Colonic mucosa (tissue), 4 donors: ENCODE measurements around the gene AHCYL1. TPM values are rescaled to one million over a fixed set of nuclear protein-coding genes. Genes with fewer than 3 reads are reported as not detected.

ENCODE experiments used
- DNase-seq: peaks from one replicate; pipeline ENCODE4 v3.0.0-alpha.2; 2020
- H3K27ac ChIP-seq: fragments of 200-600 bp; one replicate; pipeline ENCODE4 v1.8.0; 2021
- H3K27me3 ChIP-seq: fragments of 200-600 bp; one replicate; pipeline ENCODE4 v1.8.0; 2021
- H3K36me3 ChIP-seq: fragments of 200-600 bp; one replicate; pipeline ENCODE4 v1.8.0; 2021
- H3K4me1 ChIP-seq: fragments of 200-600 bp; one replicate; pipeline ENCODE4 v1.8.0; 2021; ENCODE audit warnings: mild to moderate bottlenecking
- H3K4me3 ChIP-seq: fragments of 200-600 bp; one replicate; pipeline ENCODE4 v1.8.0; 2021
- H3K9ac ChIP-seq, 2 donors: one replicate each; pipeline ENCODE4 v1.7.0; 2013; ENCODE audit warnings: control low read depth in 2 of 2, low read depth in 2 of 2, low read length in 2 of 2
- H3K9me3 ChIP-seq: fragments of 200-600 bp; one replicate; pipeline ENCODE4 v1.8.0; 2021
- intact Hi-C: fragments of 100-400 bp; cut with DNase I; formaldehyde crosslinking; loops from one replicate; pipeline ENCODE4 v1.14.1; 2022
- total RNA-seq, 2 donors: library from RNA; stranded (reverse); fragmentation: NEBNext Ultra II Directional in 1 of 2; extraction: Animal tissue kit (Norgen Biotek cat#: 25700) in 1 of 2; gene quantifications; one replicate each; pipeline ENCODE4 v1.2.1, GENCODE V29; 2021
- TF ChIP-seq, protein P1 (sequence below): fragments of 200-600 bp; IDR thresholded peaks from one replicate; pipeline ENCODE4 v1.8.0; 2022; ENCODE audit warnings: antibody characterized with exemption, mild to moderate bottlenecking
- donor health status: healthy.
- donor health status: DM: no; HTN: no; CAD: no.
- donor health status: DM: no; HTN: no; CAD: no.

AHCYL1 gene
- total RNA-seq, 2 donors from 2014 or later: 108 to 115 TPM

DNA sequence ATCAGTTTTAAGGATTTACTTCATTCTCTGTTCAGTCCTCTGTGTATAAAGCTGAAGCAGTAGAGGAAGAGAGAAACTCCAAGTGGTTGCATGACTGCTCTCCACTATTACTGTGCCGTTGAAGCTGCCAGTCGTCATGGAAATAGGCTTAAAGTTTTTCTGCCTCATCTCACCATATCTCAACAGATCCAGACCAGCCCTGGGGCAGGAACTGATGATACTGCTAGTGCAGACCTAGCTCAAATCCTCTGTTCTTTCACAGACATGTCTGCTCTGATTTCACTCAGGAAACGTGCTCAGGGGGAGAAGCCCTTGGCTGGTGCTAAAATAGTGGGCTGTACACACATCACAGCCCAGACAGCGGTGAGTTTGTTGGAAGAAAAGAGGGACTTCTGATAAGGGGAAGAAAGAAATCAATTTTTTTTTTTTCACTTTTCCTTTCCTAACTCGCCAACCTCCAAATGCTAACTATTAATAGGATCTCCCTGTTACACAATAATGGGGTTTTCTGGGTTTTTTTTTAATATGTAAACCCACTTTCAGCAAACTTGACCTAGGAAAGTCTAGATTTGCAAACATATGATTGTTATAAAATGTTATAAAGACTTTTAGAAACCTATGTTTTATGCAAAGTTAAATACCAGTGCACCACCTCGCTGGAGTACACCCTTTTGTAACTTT lies 27.7 kb downstream of the AHCYL1 start:
- DNase-seq: no peak
- TF ChIP-seq, protein P1, sequence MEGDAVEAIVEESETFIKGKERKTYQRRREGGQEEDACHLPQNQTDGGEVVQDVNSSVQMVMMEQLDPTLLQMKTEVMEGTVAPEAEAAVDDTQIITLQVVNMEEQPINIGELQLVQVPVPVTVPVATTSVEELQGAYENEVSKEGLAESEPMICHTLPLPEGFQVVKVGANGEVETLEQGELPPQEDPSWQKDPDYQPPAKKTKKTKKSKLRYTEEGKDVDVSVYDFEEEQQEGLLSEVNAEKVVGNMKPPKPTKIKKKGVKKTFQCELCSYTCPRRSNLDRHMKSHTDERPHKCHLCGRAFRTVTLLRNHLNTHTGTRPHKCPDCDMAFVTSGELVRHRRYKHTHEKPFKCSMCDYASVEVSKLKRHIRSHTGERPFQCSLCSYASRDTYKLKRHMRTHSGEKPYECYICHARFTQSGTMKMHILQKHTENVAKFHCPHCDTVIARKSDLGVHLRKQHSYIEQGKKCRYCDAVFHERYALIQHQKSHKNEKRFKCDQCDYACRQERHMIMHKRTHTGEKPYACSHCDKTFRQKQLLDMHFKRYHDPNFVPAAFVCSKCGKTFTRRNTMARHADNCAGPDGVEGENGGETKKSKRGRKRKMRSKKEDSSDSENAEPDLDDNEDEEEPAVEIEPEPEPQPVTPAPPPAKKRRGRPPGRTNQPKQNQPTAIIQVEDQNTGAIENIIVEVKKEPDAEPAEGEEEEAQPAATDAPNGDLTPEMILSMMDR: no peak
- H3K9me3 ChIP-seq: no peaks in the 10 kb centered on the region
- no peak overlapping the region for H3K27ac ChIP-seq
- H3K4me3 ChIP-seq: no peak overlapping the region
- H3K4me1 ChIP-seq: no peaks in the 10 kb centered on the region
- no peak overlapping the region for H3K9ac ChIP-seq
- H3K36me3 ChIP-seq: peaks cover 25% of the 10 kb centered on the region
- H3K27me3 ChIP-seq: no peaks in the 10 kb centered on the region
- intact Hi-C loops: no loop called here

GRCh38 chr1:110017792-110018191 lies 33.2 kb downstream of the AHCYL1 start:
- H3K27me3 ChIP-seq: no peaks in the 10 kb centered on the region
- H3K4me3 ChIP-seq: no peak overlapping the region
- no peak overlapping the region for H3K27ac ChIP-seq
- TF ChIP-seq, protein P1: no peak
- no peaks in the 10 kb centered on the region for H3K4me1 ChIP-seq
- H3K36me3 ChIP-seq: peaks cover 51% of the 10 kb centered on the region
- no peak overlapping the region for H3K9ac ChIP-seq
- intact Hi-C loops: no loop called here
- DNase-seq: no peak
- H3K9me3 ChIP-seq: no peaks in the 10 kb centered on the region

DNA sequence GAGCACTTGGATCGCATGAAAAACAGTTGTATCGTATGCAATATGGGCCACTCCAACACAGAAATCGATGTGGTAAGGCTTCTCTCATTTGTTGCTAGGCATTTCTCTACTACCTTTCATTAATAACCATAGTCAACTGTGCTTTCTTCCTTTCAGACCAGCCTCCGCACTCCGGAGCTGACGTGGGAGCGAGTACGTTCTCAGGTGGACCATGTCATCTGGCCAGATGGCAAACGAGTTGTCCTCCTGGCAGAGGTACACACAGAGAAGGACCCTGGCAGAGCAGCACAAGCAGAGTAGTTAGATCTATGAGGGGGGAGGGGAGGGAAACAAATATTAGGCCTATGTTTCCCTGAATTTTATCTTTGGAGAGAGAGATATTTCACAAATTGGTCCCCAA lies 33.8 kb downstream of the AHCYL1 start:
- peaks cover 51% of the 10 kb centered on the region for H3K36me3 ChIP-seq
- no peak overlapping the region for H3K27ac ChIP-seq
- no peak for DNase-seq
- H3K4me3 ChIP-seq: no peak overlapping the region
- H3K9me3 ChIP-seq: no peaks in the 10 kb centered on the region
- intact Hi-C loops: no loop called here
- TF ChIP-seq, protein P1: no peak
- no peaks in the 10 kb centered on the region for H3K4me1 ChIP-seq
- no peak overlapping the region for H3K9ac ChIP-seq
- no peaks in the 10 kb centered on the region for H3K27me3 ChIP-seq

DNA sequence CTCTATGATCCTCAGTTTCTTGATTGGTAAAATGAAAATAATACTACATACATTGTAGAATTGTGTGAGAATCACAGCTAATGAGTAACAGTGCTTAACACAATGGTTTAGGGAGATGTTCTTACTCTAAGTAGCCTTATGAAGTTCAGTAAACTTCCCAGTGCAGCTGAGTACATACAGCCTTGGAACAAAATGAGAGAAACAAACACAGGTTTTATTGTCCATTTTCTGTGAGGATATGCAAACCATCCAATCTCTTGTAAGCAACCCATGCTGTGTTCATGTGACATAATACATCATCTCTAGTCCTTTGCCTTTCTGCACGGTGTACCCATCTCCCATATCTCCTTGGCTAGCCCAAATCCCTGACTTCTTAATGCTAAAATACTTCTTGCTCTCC lies 35.2 kb downstream of the AHCYL1 start:
- Histone ChIP-seq H3K36me3 (peaks cover 43% of the 10 kb centered on the region), H3K9me3 (no peaks in the 10 kb centered on the region), H3K27me3 (no peaks in the 10 kb centered on the region), H3K4me1 (no peaks in the 10 kb centered on the region), H3K9ac (no peak overlapping the region), H3K4me3 (no peak overlapping the region), H3K27ac (no peak overlapping the region)
- intact Hi-C loops: no loop called here
- no peak for DNase-seq
- TF ChIP-seq, protein P1: no peak

- TF ChIP-seq, protein P1: no peak
- Histone ChIP-seq H3K4me1 (no peaks in the 10 kb centered on the region), H3K36me3 (peaks cover 36% of the 10 kb centered on the region), H3K9me3 (no peaks in the 10 kb centered on the region), H3K4me3 (no peak overlapping the region), H3K27me3 (no peaks in the 10 kb centered on the region), H3K27ac (no peak overlapping the region), H3K9ac (no peak overlapping the region)
- intact Hi-C loops: no loop called here
- no peak for DNase-seq
Measured at GRCh38 chr1:110021285-110021684, 36.7 kb downstream of the AHCYL1 start.
